PFSK-1 (cell line): ENCODE measurements around the gene NTSR2.

Experiments
- FOXP2 ChIP-seq: optimal IDR thresholded peaks from 2 replicates; pipeline ENCODE3; 2011; ENCODE audit warnings: borderline replicate concordance, control low read depth, inconsistent platforms; ENCODE audit not compliant: insufficient read depth; ENCODE audit errors: extremely low read length, extremely low read depth
- REST ChIP-seq, 2 experiments: IDR thresholded peaks; 2 replicates each; pipeline versions ENCODE4 v1.6.1 to v1.8.0; 2011 to 2012; ENCODE audit warnings: low read depth in 2 of 2, low read length in 2 of 2, control low read depth in 1 of 2, inconsistent platforms in 1 of 2, mild to moderate bottlenecking in 1 of 2, moderate library complexity in 1 of 2; ENCODE audit not compliant: insufficient read depth in 1 of 2

GRCh38 chr2:11683966-11684365, 14.0 kb upstream of the NTSR2 start:
- TF ChIP-seq REST (IDR thresholded peaks at IDR 0.05; ENCODE audit: insufficient read depth in 1 of 2, low read depth in 2 of 2, low read length in 2 of 2): no peak
- TF ChIP-seq FOXP2: no peak
